Kidney tubule cell (primary cell): ENCODE results near the gene CRHR1.

Experiments used
- DNase-seq: peaks from one replicate; pipeline ENCODE4 v3.0.0-alpha.2; 2018; ENCODE audit warnings: low spot score

CRHR1 gene

GRCh38 chr17:45869676-45870341 is 85.7 kb downstream of the CRHR1 start:
- DNase-seq = no peak

GRCh38 chr17:45870342-45870974 is 86.3 kb downstream of the CRHR1 start:
- no peak for DNase-seq

- no peak for DNase-seq
These were observed 87.6 kb downstream of the CRHR1 start for GRCh38 chr17:45871718-45872117.

GRCh38 chr17:45873728-45874127 is 89.6 kb downstream of the CRHR1 start:
- peak; percentile 9 for DNase-seq

- DNase-seq = no peak
These were observed 90.0 kb downstream of the CRHR1 start for GRCh38 chr17:45874151-45874550.

- DNase-seq = no peak
These were observed 92.4 kb downstream of the CRHR1 start for GRCh38 chr17:45876539-45876938.

- DNase-seq = no peak
These were observed 93.3 kb downstream of the CRHR1 start for GRCh38 chr17:45877467-45877866.

GRCh38 chr17:45883063-45883462 is 98.9 kb downstream of the CRHR1 start:
- DNase-seq = no peak
